ENCODE results near the gene DSG1. TPM values are rescaled to one million over a fixed set of nuclear protein-coding genes. Genes with fewer than 3 reads are reported as not detected.

DSG1 gene
- total and polyA plus RNA-seq, 2 of the 13 experiments (the other 11 are each of a cell fraction or from before 2014, with no cell fraction given): 0.04 TPM; not detected in 1

DNA sequence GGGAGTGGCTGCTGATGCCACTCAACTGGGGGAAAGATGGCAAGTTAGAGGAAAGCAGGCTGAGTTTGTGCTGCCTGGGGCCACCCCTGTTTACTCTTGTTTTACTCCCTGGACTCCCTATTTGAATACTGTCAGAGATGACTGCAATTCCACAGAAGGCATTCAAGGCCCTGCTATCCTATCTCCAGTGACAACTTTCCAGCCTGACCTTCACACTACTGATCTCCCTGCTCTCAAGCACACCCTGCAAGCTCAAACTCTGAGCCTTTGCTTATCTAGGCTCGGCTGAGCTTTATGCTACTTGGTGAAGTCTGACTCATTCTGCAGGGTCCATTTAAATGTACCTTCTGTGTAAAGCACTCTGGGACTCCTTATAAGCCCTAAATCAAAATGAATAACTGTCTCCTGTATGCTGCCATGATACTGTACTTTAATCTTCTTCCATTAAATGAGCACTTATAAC, 39.3 kb upstream of the DSG1 start (continued):
- TF ChIP-seq, protein P1, sequence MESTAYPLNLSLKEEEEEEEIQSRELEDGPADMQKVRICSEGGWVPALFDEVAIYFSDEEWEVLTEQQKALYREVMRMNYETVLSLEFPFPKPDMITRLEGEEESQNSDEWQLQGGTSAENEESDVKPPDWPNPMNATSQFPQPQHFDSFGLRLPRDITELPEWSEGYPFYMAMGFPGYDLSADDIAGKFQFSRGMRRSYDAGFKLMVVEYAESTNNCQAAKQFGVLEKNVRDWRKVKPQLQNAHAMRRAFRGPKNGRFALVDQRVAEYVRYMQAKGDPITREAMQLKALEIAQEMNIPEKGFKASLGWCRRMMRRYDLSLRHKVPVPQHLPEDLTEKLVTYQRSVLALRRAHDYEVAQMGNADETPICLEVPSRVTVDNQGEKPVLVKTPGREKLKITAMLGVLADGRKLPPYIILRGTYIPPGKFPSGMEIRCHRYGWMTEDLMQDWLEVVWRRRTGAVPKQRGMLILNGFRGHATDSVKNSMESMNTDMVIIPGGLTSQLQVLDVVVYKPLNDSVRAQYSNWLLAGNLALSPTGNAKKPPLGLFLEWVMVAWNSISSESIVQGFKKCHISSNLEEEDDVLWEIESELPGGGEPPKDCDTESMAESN (CRISPR knock-in tag; conservative IDR thresholded peaks at IDR 0.05): no peak
- TF ChIP-seq HNF1A (IDR thresholded peaks at IDR 0.05; ENCODE audit: low read depth) (0 out of 2 replicates have a peak, but pooled peaks have one; percentile 27), HNF1A (CRISPR knock-in tag; IDR thresholded peaks at IDR 0.05; ENCODE audit: borderline replicate concordance) (peak; percentile 20; the same call in 1 of the 2 replicates), TOE1 (CRISPR knock-in tag; IDR thresholded peaks at IDR 0.05) (no peak), ZNF749 (CRISPR knock-in tag; IDR thresholded peaks at IDR 0.05; ENCODE audit: borderline replicate concordance) (no peak), NFYB (CRISPR knock-in tag; IDR thresholded peaks at IDR 0.05) (no peak), ZNF607 (CRISPR knock-in tag; IDR thresholded peaks at IDR 0.05; ENCODE audit: borderline replicate concordance) (peak; percentile 46; the same call in 1 of the 2 replicates), ZNF574 (CRISPR knock-in tag; IDR thresholded peaks at IDR 0.05) (peak; percentile 55), FOXK2 (IDR thresholded peaks at IDR 0.05) (peak; percentile 76), ZNF557 (CRISPR knock-in tag; IDR thresholded peaks at IDR 0.05) (0 out of 2 replicates have a peak, but pooled peaks have one; percentile 34), SKI (IDR thresholded peaks at IDR 0.05; ENCODE audit: partially characterized antibody) (peak; percentile 63), HDAC1 (CRISPR knock-in tag; IDR thresholded peaks at IDR 0.05) (peak; percentile 48), ZSCAN12 (CRISPR knock-in tag; IDR thresholded peaks at IDR 0.05) (no peak), ZNF572 (CRISPR knock-in tag; IDR thresholded peaks at IDR 0.05) (no peak), ZFAT (CRISPR knock-in tag; conservative IDR thresholded peaks at IDR 0.05) (no peak), EHMT2 (IDR thresholded peaks at IDR 0.05; ENCODE audit: borderline replicate concordance, low read depth, low read length) (no peak), PRDM15 (CRISPR knock-in tag; IDR thresholded peaks at IDR 0.05) (no peak), MED13 (CRISPR knock-in tag; IDR thresholded peaks at IDR 0.05) (no peak)
